GM12873 (cell line): ENCODE measurements around the gene MYOCD.

Experiments used
- TF ChIP-seq, protein P1 (sequence below): IDR thresholded peaks from 2 replicates; pipeline ENCODE4 v1.5.1; 2012; ENCODE audit warnings: low read depth, mild to moderate bottlenecking, moderate library complexity, low read length, control low read depth; ENCODE audit not compliant: insufficient read depth; ENCODE audit errors: missing control alignments

Gene MYOCD

DNA sequence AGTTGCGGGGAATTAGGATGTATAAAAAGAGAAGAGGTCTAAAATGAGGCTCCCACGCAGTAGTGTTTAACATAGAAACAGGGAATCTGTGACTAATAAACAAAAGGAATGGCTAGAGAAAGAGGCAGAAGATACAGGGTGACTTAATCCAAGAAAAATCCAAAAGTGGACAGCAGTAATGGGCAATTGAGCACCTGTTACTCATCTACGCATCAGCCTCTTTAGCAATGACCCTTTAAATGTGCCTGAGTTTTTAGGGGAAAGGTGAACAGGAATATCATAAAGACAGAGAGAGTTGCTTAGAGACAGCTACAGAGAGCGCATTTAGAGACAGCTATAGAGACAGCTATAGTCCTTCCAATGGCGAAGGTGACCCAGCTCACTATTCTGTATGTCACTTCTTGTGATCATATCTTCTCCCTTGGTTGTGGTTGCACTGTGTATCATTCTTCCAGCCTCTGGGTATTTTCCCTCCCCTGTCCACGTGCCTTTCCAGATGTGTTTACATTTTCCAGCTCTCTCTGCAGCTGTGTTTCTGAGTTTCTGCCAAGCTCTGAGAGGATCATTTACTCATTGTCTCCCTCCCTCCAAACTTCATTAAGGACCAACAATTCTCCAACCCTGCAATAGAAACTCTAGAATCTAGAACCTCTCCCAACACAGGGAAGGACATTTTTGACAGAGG, 61.5 kb downstream of the MYOCD start:
- TF ChIP-seq, protein P1, sequence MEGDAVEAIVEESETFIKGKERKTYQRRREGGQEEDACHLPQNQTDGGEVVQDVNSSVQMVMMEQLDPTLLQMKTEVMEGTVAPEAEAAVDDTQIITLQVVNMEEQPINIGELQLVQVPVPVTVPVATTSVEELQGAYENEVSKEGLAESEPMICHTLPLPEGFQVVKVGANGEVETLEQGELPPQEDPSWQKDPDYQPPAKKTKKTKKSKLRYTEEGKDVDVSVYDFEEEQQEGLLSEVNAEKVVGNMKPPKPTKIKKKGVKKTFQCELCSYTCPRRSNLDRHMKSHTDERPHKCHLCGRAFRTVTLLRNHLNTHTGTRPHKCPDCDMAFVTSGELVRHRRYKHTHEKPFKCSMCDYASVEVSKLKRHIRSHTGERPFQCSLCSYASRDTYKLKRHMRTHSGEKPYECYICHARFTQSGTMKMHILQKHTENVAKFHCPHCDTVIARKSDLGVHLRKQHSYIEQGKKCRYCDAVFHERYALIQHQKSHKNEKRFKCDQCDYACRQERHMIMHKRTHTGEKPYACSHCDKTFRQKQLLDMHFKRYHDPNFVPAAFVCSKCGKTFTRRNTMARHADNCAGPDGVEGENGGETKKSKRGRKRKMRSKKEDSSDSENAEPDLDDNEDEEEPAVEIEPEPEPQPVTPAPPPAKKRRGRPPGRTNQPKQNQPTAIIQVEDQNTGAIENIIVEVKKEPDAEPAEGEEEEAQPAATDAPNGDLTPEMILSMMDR, result no peak

DNA sequence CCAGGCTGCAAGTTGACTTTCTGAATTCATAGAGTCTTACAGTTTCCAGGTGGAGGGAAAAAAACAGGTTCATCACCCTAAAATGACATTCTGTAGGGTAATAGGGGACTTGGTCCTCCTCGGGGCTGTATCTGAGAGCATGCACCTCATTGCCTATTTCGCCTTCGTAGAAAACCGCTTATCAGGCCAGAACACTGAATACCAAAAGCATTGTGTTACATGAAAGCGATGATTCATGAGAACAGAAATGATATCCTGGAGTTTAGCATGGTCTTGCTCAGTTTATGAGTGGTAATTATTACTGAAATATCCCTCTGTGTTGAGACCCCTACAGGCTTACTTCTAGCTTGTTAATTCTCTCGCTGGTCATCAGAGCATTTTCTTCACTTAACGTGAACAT, 62.2 kb downstream of the MYOCD start:
- TF ChIP-seq, protein P1, result no peak

DNA sequence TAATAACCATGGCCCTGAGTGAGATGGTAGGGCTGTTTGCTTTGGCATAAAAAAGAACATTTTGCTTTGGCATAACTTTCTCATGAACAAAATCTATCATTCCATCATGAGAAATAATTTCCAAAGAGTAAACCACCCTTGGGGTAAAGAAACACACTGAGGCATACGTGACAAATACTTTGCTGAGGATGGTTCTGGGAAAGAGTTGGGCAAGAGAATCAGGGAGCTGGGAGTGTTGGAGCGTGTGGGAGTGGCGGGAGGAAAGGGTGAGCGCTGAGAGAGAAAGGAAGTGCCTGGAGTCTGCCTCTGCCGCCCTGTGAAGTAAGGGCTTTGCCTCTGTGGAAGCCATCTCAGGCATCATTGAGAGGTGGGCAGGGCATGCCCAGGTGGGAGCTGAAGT, 63.4 kb downstream of the MYOCD start:
- TF ChIP-seq, protein P1, result no peak

DNA sequence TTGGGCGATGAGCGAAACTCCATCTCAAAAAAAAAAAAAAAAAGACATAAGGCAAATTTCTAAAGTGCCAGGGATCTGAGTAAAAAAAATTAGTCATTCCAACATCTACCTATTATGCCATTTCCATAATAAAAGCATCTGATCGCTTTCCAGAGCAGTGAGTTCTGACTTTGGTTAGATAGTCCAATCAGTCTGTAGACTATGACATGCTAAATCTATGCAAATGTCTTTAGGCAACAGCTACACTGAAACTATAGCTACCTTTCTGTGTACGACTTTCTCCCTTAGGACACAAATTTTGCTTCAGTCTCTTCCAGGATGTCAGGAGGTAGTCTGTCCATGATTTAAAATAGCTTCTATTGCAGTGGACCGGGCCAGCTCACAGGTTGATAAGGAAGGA, 64.7 kb downstream of the MYOCD start:
- TF ChIP-seq, protein P1, result no peak

DNA sequence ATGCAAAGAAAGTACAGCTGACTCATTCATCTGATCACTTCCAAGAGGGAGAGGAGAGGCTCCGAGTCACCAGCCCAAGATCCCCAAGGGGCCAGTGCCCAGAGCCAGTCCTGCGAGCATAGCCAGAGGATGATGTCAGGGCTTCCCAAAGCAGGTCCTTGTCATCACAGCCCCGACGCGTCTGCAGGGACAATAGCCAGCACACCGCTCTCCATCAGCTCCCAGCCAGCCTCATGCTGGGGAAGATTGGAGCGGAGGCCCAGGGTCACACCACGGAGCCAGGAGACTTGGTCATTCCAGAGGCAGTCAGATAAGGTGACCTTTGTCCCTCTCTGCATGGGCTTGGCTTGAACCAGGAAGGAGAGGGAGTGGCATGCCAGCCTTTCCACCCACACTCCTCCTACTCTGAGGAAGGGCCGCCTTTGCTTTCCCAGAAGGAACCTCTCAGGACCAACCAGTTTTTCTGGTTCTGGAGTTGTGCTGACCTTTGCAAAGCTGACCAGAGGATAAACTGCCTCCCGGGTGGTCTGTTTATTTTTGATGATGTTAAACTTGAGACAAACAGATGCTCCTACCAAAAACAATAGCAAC, 65.3 kb downstream of the MYOCD start:
- TF ChIP-seq, protein P1, result no peak

DNA sequence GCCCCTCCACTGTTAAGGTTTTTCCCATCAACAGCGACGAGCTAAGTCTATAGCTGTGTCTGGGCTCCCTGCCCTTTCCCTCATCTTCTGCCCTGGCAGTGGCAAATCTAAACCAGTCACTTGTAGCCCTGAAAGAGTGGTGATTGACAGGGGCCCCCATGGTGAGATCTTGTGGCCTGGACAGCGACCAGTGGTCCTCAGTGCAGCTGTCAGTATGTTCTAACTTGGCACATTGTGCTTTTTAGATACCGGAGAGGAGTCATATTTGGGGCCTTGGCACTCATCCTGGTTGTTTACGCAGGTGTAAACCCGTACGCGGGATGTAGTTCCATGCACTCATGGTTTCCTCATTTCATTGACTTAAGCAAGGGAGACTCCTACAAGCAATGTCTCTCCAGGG, 66.1 kb downstream of the MYOCD start:
- TF ChIP-seq, protein P1, result no peak

DNA sequence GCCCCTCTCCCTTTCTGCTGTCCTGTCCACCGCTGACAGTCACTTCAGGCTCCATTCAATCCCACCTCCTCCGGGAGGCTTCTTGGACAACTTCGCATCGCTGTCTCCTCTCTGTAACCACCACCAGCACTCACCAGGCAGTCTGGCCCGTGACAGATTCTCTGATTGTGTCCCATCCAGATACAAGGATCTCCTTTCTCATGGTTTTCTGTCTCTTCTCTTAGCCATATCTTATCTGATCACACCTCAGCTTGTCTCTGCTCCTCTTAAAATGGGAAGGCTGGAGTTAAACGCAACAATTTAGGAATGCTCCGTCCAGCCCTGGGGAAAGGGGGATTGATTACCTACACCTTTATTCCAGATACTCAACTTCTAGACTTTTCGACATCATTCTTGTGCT, 66.7 kb downstream of the MYOCD start:
- TF ChIP-seq, protein P1, result no peak
